Measurements from ENCODE around the gene PRSS22.

The PRSS22 gene

GRCh38 chr16:2881783-2882649 lies 24.0 kb upstream of the PRSS22 start:
- DNase-seq (ENCODE audit: low read depth, low spot score) = no peak

GRCh38 chr16:2879854-2880508 lies 22.0 kb upstream of the PRSS22 start:
- no peak for DNase-seq (ENCODE audit: low read depth, low spot score)

- DNase-seq (ENCODE audit: low read depth, low spot score) = no peak
These were observed 17.0 kb upstream of the PRSS22 start for GRCh38 chr16:2874912-2875362.

GRCh38 chr16:2874032-2874911 lies 16.3 kb upstream of the PRSS22 start:
- no peak for DNase-seq (ENCODE audit: low read depth, low spot score)

GRCh38 chr16:2871926-2872325 lies 14.0 kb upstream of the PRSS22 start:
- no peak for DNase-seq (ENCODE audit: low read depth, low spot score)

- DNase-seq (ENCODE audit: low read depth, low spot score) = peak; percentile 70
These were observed 10.2 kb upstream of the PRSS22 start for GRCh38 chr16:2867987-2868789.

- DNase-seq (ENCODE audit: low read depth, low spot score) = no peak
These were observed 9.7 kb upstream of the PRSS22 start for GRCh38 chr16:2867661-2867986.

GRCh38 chr16:2866431-2866830 lies 8.5 kb upstream of the PRSS22 start:
- no peak for DNase-seq (ENCODE audit: low read depth, low spot score)

- DNase-seq (ENCODE audit: low read depth, low spot score) = no peak
These were observed 7.7 kb upstream of the PRSS22 start for GRCh38 chr16:2865651-2866050.

GRCh38 chr16:2860826-2861567 lies 3.0 kb upstream of the PRSS22 start:
- no peak for DNase-seq (ENCODE audit: low read depth, low spot score)

GRCh38 chr16:2859686-2860265 lies 1.8 kb upstream of the PRSS22 start:
- DNase-seq (ENCODE audit: low read depth, low spot score) = no peak

GRCh38 chr16:2858245-2859025 lies 465 bp upstream of the PRSS22 start:
- DNase-seq (ENCODE audit: low read depth, low spot score) = no peak

- DNase-seq (ENCODE audit: low read depth, low spot score) = no peak
These were observed 1.1 kb downstream of the PRSS22 start for GRCh38 chr16:2856686-2857450.

- DNase-seq (ENCODE audit: low read depth, low spot score) = no peak
These were observed 1.8 kb downstream of the PRSS22 start for GRCh38 chr16:2856061-2856670.

- DNase-seq (ENCODE audit: low read depth, low spot score) = no peak
These were observed 2.4 kb downstream of the PRSS22 start for GRCh38 chr16:2855536-2855935.

GRCh38 chr16:2854700-2855309 lies 3.2 kb downstream of the PRSS22 start:
- DNase-seq (ENCODE audit: low read depth, low spot score) = no peak

GRCh38 chr16:2853531-2854073 lies 4.4 kb downstream of the PRSS22 start:
- DNase-seq (ENCODE audit: low read depth, low spot score) = no peak

Data from brain pericyte (primary cell).